Stomach smooth muscle (tissue), 2 donors: ENCODE measurements around the gene COMMD8.
A peak's percentile ranks its signal among the peaks of the same experiment; 100 is the strongest.
"Not testable (repeated sequence)": the region's sequence is repeated elsewhere in the genome, so short reads cannot be mapped to it uniquely, and the experiment has no call there.

Experiments used
- H3K27ac ChIP-seq: one replicate; pipeline ENCODE4 v1.7.0; 2013; ENCODE audit warnings: mild to moderate bottlenecking, low read length, inconsistent platforms
- H3K27me3 ChIP-seq, 2 donors: one replicate each; pipeline ENCODE4 v1.7.0; 2013; ENCODE audit warnings: low read length in 2 of 2; ENCODE audit not compliant: insufficient read depth in 2 of 2, control insufficient read depth in 1 of 2
- H3K36me3 ChIP-seq, 2 donors: one replicate each; pipeline ENCODE4 v1.7.0; 2013; ENCODE audit warnings: low read length in 2 of 2; ENCODE audit not compliant: control insufficient read depth in 2 of 2, insufficient read depth in 2 of 2
- H3K4me1 ChIP-seq: one replicate; pipeline ENCODE4 v1.7.0; 2013; ENCODE audit warnings: low read length; ENCODE audit not compliant: control insufficient read depth, insufficient read depth
- H3K4me3 ChIP-seq, 2 donors: one replicate each; pipeline ENCODE4 v1.7.0; 2013; ENCODE audit warnings: low read length in 2 of 2
- H3K9ac ChIP-seq, 2 donors: one replicate each; pipeline ENCODE4 v1.7.0; 2013; ENCODE audit warnings: low read length in 2 of 2, mild to moderate bottlenecking in 1 of 2
- H3K9me3 ChIP-seq, 2 donors: one replicate each; pipeline ENCODE4 v1.7.0; 2013; ENCODE audit warnings: low read length in 2 of 2; ENCODE audit not compliant: control insufficient read depth in 2 of 2
- donor health status: healthy.
- donor health status: Pancreatic carcinoma.

The COMMD8 gene

DNA sequence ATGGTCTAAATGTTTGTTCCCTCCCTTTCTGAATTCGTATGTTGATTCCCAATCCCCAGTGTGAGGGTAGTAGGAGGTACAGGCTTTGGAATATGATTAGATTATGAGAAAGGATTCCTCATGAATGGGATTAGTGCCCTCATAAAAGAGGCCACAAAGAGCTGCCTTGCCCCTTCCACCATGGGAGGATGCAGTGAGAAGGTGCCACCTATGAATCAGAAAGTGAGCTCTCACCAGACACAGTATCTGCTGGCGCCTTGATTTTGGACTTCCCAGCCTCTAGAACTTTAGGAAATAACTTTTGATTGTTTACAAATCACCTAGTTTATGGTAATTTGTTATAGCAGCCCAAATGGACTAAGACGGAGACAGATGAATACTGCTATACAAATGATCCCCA, 25.2 kb upstream of the COMMD8 start:
- no peak overlapping the region for H3K4me3 ChIP-seq

DNA sequence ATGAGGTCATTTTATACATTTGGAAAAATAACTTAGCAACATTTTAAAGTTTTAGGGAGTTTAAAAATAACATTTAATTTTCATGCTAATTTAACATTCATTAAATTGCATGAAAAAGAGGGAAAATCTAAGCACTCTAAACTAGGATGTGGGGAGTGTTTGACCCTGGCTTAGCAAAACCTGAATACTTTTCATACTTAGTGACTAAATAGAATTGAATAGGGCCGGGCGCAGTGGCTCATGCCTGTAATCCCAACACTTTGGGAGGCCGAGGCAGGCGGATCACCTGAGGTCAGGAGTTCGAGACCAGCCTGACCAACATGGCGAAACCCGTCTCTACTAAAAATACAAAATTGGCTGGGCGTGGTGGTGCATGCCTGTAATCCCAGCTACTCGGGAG, 23.2 kb upstream of the COMMD8 start:
- not testable (repeated sequence) for H3K4me1 ChIP-seq, H3K27ac ChIP-seq, H3K9me3 ChIP-seq, H3K27me3 ChIP-seq, H3K36me3 ChIP-seq
- H3K4me3 ChIP-seq = peak overlapping the region; percentile 83 to 97
- H3K9ac ChIP-seq = peak overlapping the region in 1 of 2 donors; percentile 84

More for the DNA sequence above, 25.2 kb upstream of the COMMD8 start:
- H3K36me3 ChIP-seq = peaks cover 0 to 3% of the 10 kb centered on the region in 2 donors
- H3K9ac ChIP-seq = no peak overlapping the region
- H3K27me3 ChIP-seq = no peaks in the 10 kb centered on the region
- H3K9me3 ChIP-seq = no peaks in the 10 kb centered on the region
- peaks cover 6% of the 10 kb centered on the region for H3K4me1 ChIP-seq
- H3K27ac ChIP-seq = no peak overlapping the region

DNA sequence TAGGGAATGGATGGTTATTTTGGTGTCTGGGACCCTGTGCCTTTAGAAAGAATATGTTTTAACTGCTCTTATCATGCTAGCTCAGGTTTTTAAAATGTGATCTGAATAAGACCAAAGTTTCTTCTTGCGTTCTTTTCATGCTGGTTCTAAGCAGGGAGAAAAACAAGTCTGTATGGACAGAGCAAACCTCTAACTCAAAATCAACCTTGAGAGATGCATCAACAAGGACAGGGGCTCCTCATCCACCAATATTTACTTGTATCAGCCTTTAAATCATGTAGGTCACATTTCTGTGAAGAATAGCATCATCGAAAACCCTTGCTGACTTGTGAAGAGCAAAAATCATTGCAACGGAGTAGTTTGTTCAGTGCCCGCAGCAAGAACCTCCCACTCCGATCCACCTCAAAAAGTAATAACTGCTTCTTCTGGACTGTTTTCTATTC, 22.8 kb upstream of the COMMD8 start:
- no peaks in the 10 kb centered on the region for H3K27me3 ChIP-seq
- no peaks in the 10 kb centered on the region for H3K36me3 ChIP-seq
- peak overlapping the region; percentile 83 to 97 for H3K4me3 ChIP-seq
- H3K4me1 ChIP-seq = peaks cover 6% of the 10 kb centered on the region
- peak overlapping the region; percentile 82 for H3K27ac ChIP-seq
- H3K9ac ChIP-seq = peak overlapping the region; percentile 66 to 84
- no peaks in the 10 kb centered on the region for H3K9me3 ChIP-seq

DNA sequence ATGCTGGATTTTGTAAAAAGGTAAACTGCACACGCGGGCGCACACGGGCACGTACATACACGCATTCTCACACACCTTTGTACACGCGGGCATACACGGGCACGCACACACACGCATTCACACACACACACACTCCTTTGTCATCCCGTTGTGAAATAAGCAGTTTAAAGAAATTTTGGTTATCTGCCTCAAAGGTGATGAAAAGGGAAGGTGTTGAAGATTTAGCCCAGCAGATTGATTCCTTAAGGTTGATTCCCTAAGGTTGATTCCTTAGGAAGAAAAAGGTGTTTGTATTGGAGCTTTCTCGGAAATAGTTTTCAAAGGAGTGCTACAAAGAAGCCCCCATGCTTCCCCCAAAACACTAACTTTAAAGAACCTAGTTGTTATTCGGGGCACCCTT, 22.3 kb upstream of the COMMD8 start:
- Histone ChIP-seq H3K9me3 (no peaks in the 10 kb centered on the region), H3K36me3 (no peaks in the 10 kb centered on the region), H3K4me3 (peak overlapping the region; percentile 83 to 97), H3K27me3 (no peaks in the 10 kb centered on the region), H3K27ac (peak overlapping the region; percentile 82), H3K4me1 (peaks cover 6% of the 10 kb centered on the region), H3K9ac (peak overlapping the region; percentile 66 to 84)

DNA sequence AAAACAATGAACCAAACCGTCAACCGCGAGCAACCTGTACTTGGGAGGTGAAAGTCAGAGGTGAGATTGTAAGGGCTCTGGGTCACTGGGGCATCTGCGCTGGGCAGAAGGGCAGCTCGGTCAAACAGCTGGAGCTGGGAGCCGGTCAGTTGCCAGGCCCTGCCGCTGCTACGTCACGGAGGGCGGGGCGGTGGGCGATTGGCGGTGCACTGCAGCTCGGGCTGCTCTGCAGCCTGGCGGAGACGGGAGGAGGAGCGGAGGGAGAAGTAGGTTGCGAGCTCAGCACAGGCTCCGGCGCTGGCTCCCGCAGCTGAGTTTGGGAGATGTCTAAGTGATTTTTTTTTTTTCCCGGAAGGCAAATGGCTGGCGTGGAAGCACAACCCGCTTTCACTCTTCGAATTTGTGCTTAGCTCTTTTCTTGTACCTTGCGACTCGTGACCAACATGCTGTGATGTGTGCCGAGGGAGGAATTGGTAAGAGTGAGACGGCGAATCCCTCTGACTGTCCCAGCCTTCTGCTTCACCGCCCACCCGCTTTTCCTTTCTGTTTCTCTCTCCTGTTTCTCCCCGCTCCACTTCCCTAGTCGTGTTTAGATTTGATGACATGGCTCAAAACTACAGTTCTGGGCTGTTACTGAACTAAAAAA, 21.7 kb upstream of the COMMD8 start, which contains the start of gene ATP10D:
Gene ATP10D (plus strand): TSS at position 229 of the 646 bp plus-strand sequence. CDS start 27,266 bp downstream, outside the sequence.
- Histone ChIP-seq H3K27me3 (no peaks in the 10 kb centered on the region), H3K27ac (peak within 1 kb of the TSS; percentile 82), H3K4me1 (peaks cover 6% of the 10 kb centered on the region), H3K36me3 (no peaks in the 10 kb centered on the region), H3K4me3 (peak within 1 kb of the TSS; percentile 83 to 97), H3K9ac (peak within 1 kb of the TSS; percentile 66 to 84), H3K9me3 (no peaks in the 10 kb centered on the region)

DNA sequence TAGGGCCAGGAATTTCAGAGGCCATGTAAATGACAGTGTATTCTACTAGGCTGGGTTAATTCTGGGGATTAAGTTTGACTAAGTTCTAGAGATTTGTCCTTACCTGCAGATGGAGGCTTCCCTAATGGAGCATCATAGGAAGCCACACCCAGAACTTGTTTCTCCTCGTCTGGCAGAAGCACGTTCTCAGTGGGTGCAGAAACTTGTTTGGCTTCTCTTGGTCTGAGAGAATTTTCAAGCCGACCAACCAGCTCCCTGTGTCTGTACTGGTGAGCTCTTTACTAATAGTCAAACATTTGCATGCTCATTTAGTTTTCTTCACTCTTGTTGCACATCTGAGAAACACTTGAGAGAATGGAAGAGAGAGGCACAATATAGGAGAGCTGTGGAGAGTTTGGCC, 20.7 kb upstream of the COMMD8 start:
- Histone ChIP-seq H3K9ac (no peak overlapping the region), H3K27ac (peak overlapping the region; percentile 82), H3K4me3 (no peak overlapping the region), H3K9me3 (no peaks in the 10 kb centered on the region), H3K4me1 (peaks cover 6% of the 10 kb centered on the region), H3K36me3 (no peaks in the 10 kb centered on the region), H3K27me3 (no peaks in the 10 kb centered on the region)

DNA sequence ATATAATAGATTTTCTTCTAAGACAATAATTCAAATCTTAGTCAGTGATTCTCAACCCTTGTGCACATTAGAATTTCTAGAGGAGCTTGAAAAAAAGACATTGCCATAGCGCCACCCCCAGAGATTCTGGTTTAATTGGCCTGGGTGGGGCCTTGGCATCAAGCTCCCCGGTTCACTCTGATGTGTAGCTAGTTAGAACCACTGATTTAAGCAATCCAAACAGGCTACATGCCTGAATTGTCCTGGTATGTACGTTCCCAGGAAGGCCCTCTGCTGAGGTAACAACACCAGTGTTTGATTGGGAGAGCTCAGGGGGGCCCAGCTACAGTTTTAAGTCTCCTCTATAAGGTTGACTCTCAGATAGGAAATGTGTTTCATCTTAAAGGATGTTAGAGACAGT, 20.2 kb upstream of the COMMD8 start:
- no peak overlapping the region for H3K9ac ChIP-seq
- no peak overlapping the region for H3K27ac ChIP-seq
- no peaks in the 10 kb centered on the region for H3K36me3 ChIP-seq
- no peaks in the 10 kb centered on the region for H3K27me3 ChIP-seq
- no peak overlapping the region for H3K4me3 ChIP-seq
- H3K9me3 ChIP-seq = no peaks in the 10 kb centered on the region
- H3K4me1 ChIP-seq = peaks cover 6% of the 10 kb centered on the region

DNA sequence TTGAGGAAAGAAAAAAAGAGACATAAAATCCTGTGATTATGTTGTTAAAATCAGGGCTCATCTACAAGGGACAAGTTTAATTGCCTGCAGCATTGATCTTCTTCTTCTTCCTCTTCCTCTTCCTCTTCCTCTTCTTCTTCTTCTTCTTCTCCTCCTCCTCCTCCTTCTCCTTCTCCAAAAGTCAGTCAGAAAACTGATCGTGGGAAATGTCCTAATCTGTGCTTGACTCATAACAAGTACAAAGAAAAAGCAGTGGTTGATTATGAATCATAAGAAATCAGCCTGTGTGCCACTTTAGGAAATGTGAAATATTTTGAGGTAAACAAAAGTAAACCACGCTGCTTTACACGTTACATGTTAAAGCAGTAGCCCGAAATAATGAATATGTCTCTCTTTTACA, 18.8 kb upstream of the COMMD8 start:
- Histone ChIP-seq H3K9ac (no peak overlapping the region), H3K4me3 (no peak overlapping the region), H3K36me3 (no peaks in the 10 kb centered on the region), H3K4me1 (peaks cover 6% of the 10 kb centered on the region), H3K9me3 (no peaks in the 10 kb centered on the region), H3K27me3 (no peaks in the 10 kb centered on the region), H3K27ac (no peak overlapping the region)

DNA sequence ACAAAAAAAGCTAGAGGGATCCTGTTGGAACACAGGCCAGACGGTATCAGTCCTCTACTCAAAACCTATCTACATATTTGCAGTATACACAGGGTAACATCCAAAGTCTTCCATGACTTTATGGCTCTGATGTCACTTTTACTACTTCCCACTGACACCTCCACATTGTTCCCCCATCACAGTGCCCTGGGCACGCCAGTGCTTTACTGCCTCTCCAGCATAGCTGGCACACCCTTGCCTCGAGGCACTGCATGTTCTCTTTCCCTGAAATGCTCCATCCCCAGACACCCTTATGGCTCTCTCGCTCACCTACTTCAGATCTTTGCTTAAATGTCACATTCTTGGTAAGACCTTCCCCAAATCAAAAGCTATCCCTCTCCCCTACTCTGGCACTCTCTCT, 15.3 kb upstream of the COMMD8 start:
- H3K9ac ChIP-seq = no peak overlapping the region
- H3K27ac ChIP-seq = no peak overlapping the region
- H3K36me3 ChIP-seq = no peaks in the 10 kb centered on the region
- H3K4me1 ChIP-seq = no peaks in the 10 kb centered on the region
- H3K27me3 ChIP-seq = no peaks in the 10 kb centered on the region
- no peak overlapping the region for H3K4me3 ChIP-seq
- no peaks in the 10 kb centered on the region for H3K9me3 ChIP-seq

DNA sequence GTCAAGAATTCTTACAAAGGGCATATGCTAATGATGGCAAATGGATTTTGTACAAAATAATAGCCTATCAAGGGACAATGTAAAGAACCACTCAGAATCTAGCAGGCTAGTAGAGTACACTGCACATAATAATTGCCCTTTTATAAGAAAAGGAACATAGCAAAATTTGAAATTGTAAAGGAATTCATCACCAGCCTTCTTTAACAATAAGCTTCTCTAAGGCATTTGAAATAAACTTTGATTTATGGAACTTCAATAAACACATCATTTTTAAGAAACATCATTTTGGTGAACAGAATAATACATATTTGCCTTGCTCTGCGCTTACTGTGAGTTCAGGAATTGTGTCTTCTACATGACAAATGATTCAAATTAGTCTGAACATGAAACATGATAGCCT, 11.9 kb upstream of the COMMD8 start:
- H3K27me3 ChIP-seq = no peaks in the 10 kb centered on the region
- H3K9ac ChIP-seq = no peak overlapping the region
- H3K9me3 ChIP-seq = no peaks in the 10 kb centered on the region
- no peak overlapping the region for H3K4me3 ChIP-seq
- H3K27ac ChIP-seq = no peak overlapping the region
- no peaks in the 10 kb centered on the region for H3K4me1 ChIP-seq
- H3K36me3 ChIP-seq = no peaks in the 10 kb centered on the region

DNA sequence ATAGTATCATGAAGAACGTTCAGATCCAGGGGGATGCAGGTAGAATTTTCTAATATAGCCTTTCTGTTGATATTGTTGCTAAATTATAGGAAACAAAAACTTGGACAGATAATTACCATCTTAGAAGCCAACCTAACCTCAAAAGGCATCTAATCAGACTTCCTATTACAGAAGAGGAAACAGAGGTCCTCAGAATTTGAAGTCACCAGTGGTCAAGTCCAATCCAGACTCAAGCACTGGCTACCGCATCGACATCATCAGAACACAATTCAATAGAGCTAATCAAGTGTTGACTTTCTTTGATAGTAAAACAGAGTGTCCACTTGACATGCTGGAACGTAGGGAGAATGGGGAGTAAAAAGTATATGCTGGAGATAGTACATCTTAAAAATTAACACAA, 11.3 kb upstream of the COMMD8 start:
- H3K27ac ChIP-seq = no peak overlapping the region
- H3K4me3 ChIP-seq = no peak overlapping the region
- H3K36me3 ChIP-seq = no peaks in the 10 kb centered on the region
- H3K9me3 ChIP-seq = no peaks in the 10 kb centered on the region
- H3K4me1 ChIP-seq = no peaks in the 10 kb centered on the region
- no peak overlapping the region for H3K9ac ChIP-seq
- H3K27me3 ChIP-seq = no peaks in the 10 kb centered on the region
